ENCODE data around the gene SLC44A5. TPM values are rescaled to one million over a fixed set of nuclear protein-coding genes. Genes with fewer than 3 reads are reported as not detected.

SLC44A5 gene
- total RNA-seq, 3 donors from 2014 or later: 0.16 to 3.6 (median 3.5) TPM

GRCh38 chr1:75475696-75476095 is 135.2 kb downstream of the SLC44A5 start:
- H3K27ac ChIP-seq: no peak overlapping the region

DNA sequence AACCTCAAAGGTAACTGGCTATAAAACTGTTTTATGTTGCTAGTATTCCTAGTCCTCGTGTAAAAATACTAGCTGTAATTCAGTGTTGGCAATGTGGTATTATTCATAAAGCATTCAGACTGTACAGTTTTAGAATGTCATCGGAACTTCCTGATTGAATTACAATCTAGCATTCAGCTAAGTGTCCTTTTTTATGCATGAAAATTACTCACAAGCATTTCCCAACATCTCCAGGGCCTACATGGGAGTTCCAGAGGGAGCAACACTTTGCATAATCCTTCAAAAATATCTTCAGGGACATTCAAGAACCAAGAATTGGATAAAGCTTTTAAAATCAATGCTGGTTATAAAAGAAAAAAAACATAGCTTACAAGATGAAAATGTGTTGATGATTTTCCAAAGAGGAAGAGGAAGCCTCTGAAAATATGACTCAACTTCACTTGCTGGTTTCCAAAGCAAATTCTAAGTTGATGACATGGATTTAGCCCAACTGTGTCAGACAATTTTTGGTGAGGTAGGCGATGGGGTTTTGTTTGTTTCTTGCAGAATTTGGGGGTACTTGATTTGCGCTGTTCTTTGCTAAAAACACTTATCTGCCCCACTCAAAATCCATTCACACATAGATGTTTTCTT is 137.8 kb downstream of the SLC44A5 start:
- Histone ChIP-seq H3K4me1 (no peaks in the 10 kb centered on the region), H3K27me3 (no peaks in the 10 kb centered on the region), H3K4me3 (no peak overlapping the region), H3K9me3 (no peaks in the 10 kb centered on the region), H3K27ac (no peak overlapping the region), H3K36me3 (no peaks in the 10 kb centered on the region)
- TF ChIP-seq CTCF (IDR thresholded peaks at IDR 0.05): no peak
- no peak for TF ChIP-seq POLR2A (IDR thresholded peaks at IDR 0.05)
- TF ChIP-seq POLR2AphosphoS5 (IDR thresholded peaks at IDR 0.05): no peak
- intact Hi-C loops (cut with DNase I; ENCODE audit: low total_unique reads): no loop called here
- no peak for DNase-seq (ENCODE audit: low spot score in 2 of 2)

More at GRCh38 chr1:75475696-75476095, 135.2 kb downstream of the SLC44A5 start:
- H3K4me3 ChIP-seq: no peak overlapping the region
- intact Hi-C loops (cut with DNase I; ENCODE audit: low total_unique reads): no loop called here
- no peaks in the 10 kb centered on the region for H3K27me3 ChIP-seq
- H3K4me1 ChIP-seq: no peaks in the 10 kb centered on the region
- H3K36me3 ChIP-seq: no peaks in the 10 kb centered on the region
- DNase-seq (ENCODE audit: low spot score in 2 of 2): no peak
- TF ChIP-seq POLR2AphosphoS5 (IDR thresholded peaks at IDR 0.05) (no peak), CTCF (IDR thresholded peaks at IDR 0.05) (no peak), POLR2A (IDR thresholded peaks at IDR 0.05) (no peak)
- H3K9me3 ChIP-seq: no peaks in the 10 kb centered on the region

GRCh38 chr1:75472089-75472970 is 138.6 kb downstream of the SLC44A5 start:
- TF ChIP-seq CTCF (IDR thresholded peaks at IDR 0.05) (no peak), POLR2AphosphoS5 (IDR thresholded peaks at IDR 0.05) (no peak), POLR2A (IDR thresholded peaks at IDR 0.05) (no peak)
- DNase-seq (ENCODE audit: low spot score in 2 of 2): no peak
- Histone ChIP-seq H3K4me3 (no peak overlapping the region), H3K9me3 (no peaks in the 10 kb centered on the region), H3K27ac (no peak overlapping the region), H3K36me3 (no peaks in the 10 kb centered on the region), H3K4me1 (no peaks in the 10 kb centered on the region), H3K27me3 (no peaks in the 10 kb centered on the region)
- intact Hi-C loops (cut with DNase I; ENCODE audit: low total_unique reads): no loop called here

DNA sequence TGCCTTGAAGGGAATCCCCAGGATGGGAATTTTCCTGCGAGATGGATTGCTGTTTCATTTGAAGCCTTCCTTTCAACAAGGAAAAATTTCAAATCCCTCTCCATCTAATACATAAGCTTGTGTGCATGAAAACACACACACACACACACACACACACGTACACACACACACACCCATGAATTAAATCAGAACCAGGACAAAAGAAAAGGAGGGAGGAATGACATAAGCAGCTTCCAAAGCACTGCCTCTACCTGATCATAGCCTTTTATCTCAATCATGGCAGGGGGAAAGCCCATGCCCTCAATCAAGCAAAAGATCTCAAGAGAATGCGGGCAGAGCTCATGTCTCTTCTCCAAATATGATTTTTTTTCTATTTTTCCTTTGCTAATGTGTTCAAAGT is 139.7 kb downstream of the SLC44A5 start:
- H3K4me1 ChIP-seq: no peaks in the 10 kb centered on the region
- no peaks in the 10 kb centered on the region for H3K9me3 ChIP-seq
- H3K4me3 ChIP-seq: no peak overlapping the region
- intact Hi-C loops (cut with DNase I; ENCODE audit: low total_unique reads): no loop called here
- no peak for DNase-seq (ENCODE audit: low spot score in 2 of 2)
- H3K36me3 ChIP-seq: no peaks in the 10 kb centered on the region
- no peak overlapping the region for H3K27ac ChIP-seq
- TF ChIP-seq CTCF (IDR thresholded peaks at IDR 0.05) (no peak), POLR2A (IDR thresholded peaks at IDR 0.05) (no peak), POLR2AphosphoS5 (IDR thresholded peaks at IDR 0.05) (no peak)
- H3K27me3 ChIP-seq: no peaks in the 10 kb centered on the region

GRCh38 chr1:75470448-75470847 is 140.5 kb downstream of the SLC44A5 start:
- Histone ChIP-seq H3K27ac (no peak overlapping the region), H3K4me1 (no peaks in the 10 kb centered on the region), H3K27me3 (no peaks in the 10 kb centered on the region), H3K9me3 (no peaks in the 10 kb centered on the region), H3K36me3 (no peaks in the 10 kb centered on the region), H3K4me3 (no peak overlapping the region)
- TF ChIP-seq CTCF (IDR thresholded peaks at IDR 0.05) (no peak), POLR2A (IDR thresholded peaks at IDR 0.05) (no peak), POLR2AphosphoS5 (IDR thresholded peaks at IDR 0.05) (no peak)
- no peak for DNase-seq (ENCODE audit: low spot score in 2 of 2)
- intact Hi-C loops (cut with DNase I; ENCODE audit: low total_unique reads): no loop called here

Measured in breast epithelium (tissue), 4 donors.